ENCODE measurements around the gene DNMT3A. TPM values are rescaled to one million over a fixed set of nuclear protein-coding genes. Genes with fewer than 3 reads are reported as not detected.
"Not testable (repeated sequence)": the region's sequence is repeated elsewhere in the genome, so short reads cannot be mapped to it uniquely, and the experiment has no call there.

The DNMT3A gene
- total and polyA plus RNA-seq, 3 donors from 2014 or later, result 15.5 to 36.3 (median 36.3) TPM

DNA sequence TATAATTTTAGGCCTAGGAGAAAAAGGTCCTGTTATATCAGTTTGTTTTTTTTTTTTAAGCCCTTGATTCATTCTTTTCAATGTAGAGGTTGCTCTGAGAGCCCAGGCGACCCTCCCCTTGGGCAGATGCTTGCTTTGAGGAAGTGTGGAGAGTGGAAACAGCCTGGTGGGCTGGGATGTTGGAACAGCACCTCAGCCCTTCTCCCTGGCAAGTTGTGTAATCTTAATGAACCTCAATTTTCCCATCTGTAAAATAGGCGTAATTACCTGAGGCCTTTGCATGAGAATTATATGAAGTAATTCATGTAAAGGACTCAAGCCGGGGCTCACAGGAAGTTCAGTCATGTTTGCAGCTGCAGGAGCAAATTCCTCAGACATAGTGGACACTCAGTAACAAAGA lies 123.6 kb downstream of the DNMT3A start:
- DNase-seq, result no peak
- intact Hi-C loops (cut with DNase I; ENCODE audit: low total_unique reads), result no loop called here
- H3K9me3 ChIP-seq, result no peaks in the 10 kb centered on the region
- no peaks in the 10 kb centered on the region for H3K36me3 ChIP-seq (ENCODE audit: low read depth, missing control alignments)
- no peaks in the 10 kb centered on the region for H3K27me3 ChIP-seq
- peaks cover 6% of the 10 kb centered on the region for H3K4me1 ChIP-seq
- H3K27ac ChIP-seq, result no peak overlapping the region
- WGBS, 2 donors, result 81 to 92% methylated on average over 2 to 3 of the region's 3 CpGs
- H3K4me3 ChIP-seq, result no peak overlapping the region
- no peak for TF ChIP-seq POLR2A (IDR thresholded peaks at IDR 0.05)
- TF ChIP-seq, protein P1, sequence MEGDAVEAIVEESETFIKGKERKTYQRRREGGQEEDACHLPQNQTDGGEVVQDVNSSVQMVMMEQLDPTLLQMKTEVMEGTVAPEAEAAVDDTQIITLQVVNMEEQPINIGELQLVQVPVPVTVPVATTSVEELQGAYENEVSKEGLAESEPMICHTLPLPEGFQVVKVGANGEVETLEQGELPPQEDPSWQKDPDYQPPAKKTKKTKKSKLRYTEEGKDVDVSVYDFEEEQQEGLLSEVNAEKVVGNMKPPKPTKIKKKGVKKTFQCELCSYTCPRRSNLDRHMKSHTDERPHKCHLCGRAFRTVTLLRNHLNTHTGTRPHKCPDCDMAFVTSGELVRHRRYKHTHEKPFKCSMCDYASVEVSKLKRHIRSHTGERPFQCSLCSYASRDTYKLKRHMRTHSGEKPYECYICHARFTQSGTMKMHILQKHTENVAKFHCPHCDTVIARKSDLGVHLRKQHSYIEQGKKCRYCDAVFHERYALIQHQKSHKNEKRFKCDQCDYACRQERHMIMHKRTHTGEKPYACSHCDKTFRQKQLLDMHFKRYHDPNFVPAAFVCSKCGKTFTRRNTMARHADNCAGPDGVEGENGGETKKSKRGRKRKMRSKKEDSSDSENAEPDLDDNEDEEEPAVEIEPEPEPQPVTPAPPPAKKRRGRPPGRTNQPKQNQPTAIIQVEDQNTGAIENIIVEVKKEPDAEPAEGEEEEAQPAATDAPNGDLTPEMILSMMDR (IDR thresholded peaks at IDR 0.05), result no peak

DNA sequence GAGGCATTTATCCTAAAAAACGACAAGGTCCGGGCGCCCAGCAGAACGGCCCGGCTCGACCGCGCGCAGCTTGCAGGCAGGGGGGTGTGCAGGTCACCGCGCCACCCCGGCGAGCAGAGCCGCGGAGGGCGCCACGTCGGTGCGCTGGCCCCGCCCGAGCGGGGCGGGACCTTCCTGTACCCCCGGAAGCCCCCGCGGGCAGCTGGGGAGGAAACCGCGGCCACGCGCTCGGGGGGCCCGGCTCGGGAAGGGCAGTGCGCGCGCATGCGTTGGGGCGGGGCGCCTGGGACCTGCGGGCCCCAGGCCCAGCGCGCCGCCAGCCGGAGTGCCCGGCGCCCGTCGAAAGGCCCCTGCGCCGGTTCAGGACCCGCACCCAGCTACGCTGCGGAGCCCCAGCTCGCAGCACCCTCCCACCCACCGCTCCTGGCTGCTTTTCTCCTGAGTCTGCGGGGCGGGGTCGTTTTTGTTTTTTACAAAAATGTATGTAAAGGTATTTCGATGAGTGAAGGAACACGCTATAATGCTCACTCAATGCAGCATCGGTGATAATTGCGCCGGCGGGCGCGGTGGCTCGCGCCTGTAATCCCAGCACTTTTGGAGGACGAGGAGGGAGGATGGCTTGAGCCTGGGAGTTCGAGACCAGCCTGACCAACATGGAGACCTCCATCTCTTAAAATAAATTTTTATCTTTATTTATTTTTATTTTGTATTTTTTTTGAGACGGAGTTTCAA lies 125.6 kb downstream of the DNMT3A start:
- DNase-seq, result peak; percentile 90
- TF ChIP-seq, protein P1 (IDR thresholded peaks at IDR 0.05), result no peak
- no peak for TF ChIP-seq POLR2A (IDR thresholded peaks at IDR 0.05)

DNA sequence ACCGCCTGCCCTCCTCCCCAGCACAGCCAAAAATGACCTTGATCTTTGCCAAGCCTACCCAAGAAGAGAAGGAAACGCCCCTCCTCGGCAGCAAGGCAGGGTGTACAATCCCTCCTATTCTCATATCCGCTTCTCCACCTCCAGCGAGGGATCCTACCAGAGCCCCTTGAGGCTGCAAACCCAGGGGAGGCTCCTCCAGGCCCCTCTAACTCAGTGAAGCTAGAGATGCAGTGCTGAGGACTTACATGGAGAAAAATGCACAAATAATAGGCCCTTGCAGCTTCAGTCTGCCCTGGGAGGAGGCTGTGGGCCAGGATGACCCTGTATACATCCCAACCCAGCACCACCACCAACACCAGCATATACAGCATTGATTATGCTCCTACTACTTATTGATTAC lies 126.5 kb downstream of the DNMT3A start:
- peaks cover 7% of the 10 kb centered on the region for H3K4me1 ChIP-seq
- H3K4me3 ChIP-seq, result peak overlapping the region in 1 of 2 donors; percentile 68
- TF ChIP-seq, protein P1 (IDR thresholded peaks at IDR 0.05), result no peak
- TF ChIP-seq POLR2A (IDR thresholded peaks at IDR 0.05), result no peak
- H3K36me3 ChIP-seq (ENCODE audit: low read depth, missing control alignments), result no peaks in the 10 kb centered on the region
- 10 to 22% methylated on average over 5 of the region's 5 CpGs for WGBS, 2 donors
- intact Hi-C loops (cut with DNase I; ENCODE audit: low total_unique reads), result no loop called here
- H3K9me3 ChIP-seq, result no peaks in the 10 kb centered on the region
- no peaks in the 10 kb centered on the region for H3K27me3 ChIP-seq
- peak overlapping the region; percentile 72 to 79 for H3K27ac ChIP-seq
- DNase-seq, result no peak

More for the DNA sequence above, 125.6 kb downstream of the DNMT3A start:
- H3K27me3 ChIP-seq, result no peaks in the 10 kb centered on the region
- H3K27ac ChIP-seq, result peak overlapping the region; percentile 72 to 79
- no peaks in the 10 kb centered on the region for H3K36me3 ChIP-seq (ENCODE audit: low read depth, missing control alignments)
- peak overlapping the region; percentile 58 to 68 for H3K4me3 ChIP-seq
- H3K4me1 ChIP-seq, result peaks cover 7% of the 10 kb centered on the region
- WGBS, 2 donors, result 3% methylated on average over 40 to 53 of the region's 71 CpGs
- intact Hi-C loops (cut with DNase I; ENCODE audit: low total_unique reads), result no loop called here
- H3K9me3 ChIP-seq, result no peaks in the 10 kb centered on the region

DNA sequence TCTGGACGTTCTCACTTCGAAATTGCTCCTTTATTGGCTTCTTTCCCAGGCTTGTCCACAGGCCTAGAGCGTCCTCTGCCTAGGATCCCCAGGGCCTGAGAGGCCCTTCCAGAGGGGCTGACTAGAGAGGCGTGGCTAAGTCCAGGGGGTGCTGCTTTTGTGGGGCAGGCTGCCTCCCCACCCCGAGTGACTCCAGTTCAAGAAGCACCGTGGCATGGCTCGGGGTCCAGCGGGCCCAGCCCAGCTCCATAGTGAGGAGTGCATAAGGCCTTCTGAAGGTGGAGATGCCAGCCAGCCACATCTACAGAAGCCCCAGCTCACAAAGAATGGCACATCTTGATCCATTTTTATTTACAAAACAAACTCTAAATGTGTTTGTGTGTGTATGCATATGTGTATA lies 128.5 kb downstream of the DNMT3A start:
- no peak for TF ChIP-seq POLR2A (IDR thresholded peaks at IDR 0.05)
- TF ChIP-seq, protein P1 (IDR thresholded peaks at IDR 0.05), result no peak
- no peaks in the 10 kb centered on the region for H3K27me3 ChIP-seq
- no peaks in the 10 kb centered on the region for H3K9me3 ChIP-seq
- no peaks in the 10 kb centered on the region for H3K36me3 ChIP-seq (ENCODE audit: low read depth, missing control alignments)
- H3K27ac ChIP-seq, result peak overlapping the region in 1 of 2 donors; percentile 37
- no peak for DNase-seq
- WGBS, 2 donors, result 56 to 60% methylated on average over 4 to 8 of the region's 8 CpGs
- no peak overlapping the region for H3K4me3 ChIP-seq
- intact Hi-C loops (cut with DNase I; ENCODE audit: low total_unique reads), result no loop called here
- peaks cover 7% of the 10 kb centered on the region for H3K4me1 ChIP-seq

DNA sequence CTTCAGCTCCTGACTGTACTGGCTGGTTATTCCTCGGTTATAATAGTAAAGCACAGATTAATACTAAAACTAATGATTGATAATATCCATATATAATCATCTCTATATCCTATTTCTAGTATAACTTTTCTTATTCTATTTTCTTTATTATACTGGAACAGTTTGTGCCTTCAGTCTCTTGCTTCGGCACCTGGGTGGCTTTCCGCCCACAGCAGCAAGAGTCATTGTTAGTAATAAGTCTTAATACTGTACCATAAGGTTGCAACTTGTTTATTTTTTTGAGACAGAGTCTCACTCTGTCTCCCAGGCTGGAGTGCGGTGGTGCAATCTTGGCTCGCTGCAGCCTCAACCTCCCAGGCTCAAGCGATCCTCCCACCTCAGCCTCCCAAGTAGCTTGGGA lies 130.8 kb downstream of the DNMT3A start:
- H3K4me1 ChIP-seq; H3K27me3 ChIP-seq; DNase-seq; H3K27ac ChIP-seq; intact Hi-C loops (cut with DNase I; ENCODE audit: low total_unique reads); H3K4me3 ChIP-seq; H3K9me3 ChIP-seq; H3K36me3 ChIP-seq (ENCODE audit: low read depth, missing control alignments): not testable (repeated sequence)
- WGBS, 2 donors, result 72 to 86% methylated on average over 6 of the region's 6 CpGs

All from testis (tissue), 3 donors.